ENCODE data around the gene COL3A1.

- TF ChIP-seq HLTF (IDR thresholded peaks at IDR 0.05) (no peak), NEUROD1 (IDR thresholded peaks at IDR 0.05; ENCODE audit: borderline replicate concordance, low read depth, low read length, partially characterized antibody) (no peak), CUX1 (CRISPR knock-in tag; IDR thresholded peaks at IDR 0.05) (no peak), ZNF12 (CRISPR knock-in tag; IDR thresholded peaks at IDR 0.05) (no peak)
- TF ChIP-seq, protein P1, sequence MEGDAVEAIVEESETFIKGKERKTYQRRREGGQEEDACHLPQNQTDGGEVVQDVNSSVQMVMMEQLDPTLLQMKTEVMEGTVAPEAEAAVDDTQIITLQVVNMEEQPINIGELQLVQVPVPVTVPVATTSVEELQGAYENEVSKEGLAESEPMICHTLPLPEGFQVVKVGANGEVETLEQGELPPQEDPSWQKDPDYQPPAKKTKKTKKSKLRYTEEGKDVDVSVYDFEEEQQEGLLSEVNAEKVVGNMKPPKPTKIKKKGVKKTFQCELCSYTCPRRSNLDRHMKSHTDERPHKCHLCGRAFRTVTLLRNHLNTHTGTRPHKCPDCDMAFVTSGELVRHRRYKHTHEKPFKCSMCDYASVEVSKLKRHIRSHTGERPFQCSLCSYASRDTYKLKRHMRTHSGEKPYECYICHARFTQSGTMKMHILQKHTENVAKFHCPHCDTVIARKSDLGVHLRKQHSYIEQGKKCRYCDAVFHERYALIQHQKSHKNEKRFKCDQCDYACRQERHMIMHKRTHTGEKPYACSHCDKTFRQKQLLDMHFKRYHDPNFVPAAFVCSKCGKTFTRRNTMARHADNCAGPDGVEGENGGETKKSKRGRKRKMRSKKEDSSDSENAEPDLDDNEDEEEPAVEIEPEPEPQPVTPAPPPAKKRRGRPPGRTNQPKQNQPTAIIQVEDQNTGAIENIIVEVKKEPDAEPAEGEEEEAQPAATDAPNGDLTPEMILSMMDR (IDR thresholded peaks at IDR 0.05 in 2 of 3, conservative IDR thresholded peaks at IDR 0.05 in 1 of 3; ENCODE audit: insufficient read depth in 2 of 3, low read depth in 1 of 3, low read length in 3 of 3) = no peak
Measured at GRCh38 chr2:189018631-189019030, 44.5 kb downstream of the COL3A1 start.
